ENCODE measurements around the gene CRIP2. TPM values are rescaled to one million over a fixed set of nuclear protein-coding genes. Genes with fewer than 3 reads are reported as not detected.

The CRIP2 gene
- total and polyA plus RNA-seq, 2 experiments from 2014 or later: 3.4 to 9.6 TPM

DNA sequence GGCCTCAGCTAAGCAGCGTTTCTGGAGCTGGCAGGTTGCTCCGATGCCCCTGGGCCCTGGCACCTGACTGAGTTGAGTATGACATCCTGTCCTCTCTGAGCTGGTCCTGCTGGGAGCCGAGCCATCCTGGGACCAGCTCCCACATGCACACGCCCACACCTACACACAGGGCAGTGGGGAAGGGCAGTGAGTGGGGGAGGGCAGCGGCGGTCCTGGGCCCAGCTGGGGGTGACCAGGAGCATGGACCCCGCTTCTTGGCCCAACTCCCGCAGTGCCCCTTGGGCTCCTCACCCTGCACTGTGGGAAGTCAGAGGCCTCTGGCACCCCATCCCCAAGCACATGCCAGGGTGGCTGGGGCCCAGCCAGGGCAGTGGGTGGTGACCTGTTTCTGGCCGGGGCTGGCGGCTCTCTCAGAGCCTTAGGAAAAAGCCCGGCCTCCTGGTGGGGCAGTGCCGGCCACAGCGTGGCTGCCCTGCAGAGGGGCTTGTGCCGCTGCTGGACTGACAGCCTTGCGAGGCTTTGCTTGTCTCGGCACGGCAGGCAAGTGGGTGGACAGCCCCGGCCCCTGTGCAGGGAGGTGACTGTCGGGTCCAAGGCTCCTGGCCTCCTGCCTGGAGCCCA lies 5.9 kb upstream of the CRIP2 start:
- ATAC-seq (no peak), DNase-seq (ENCODE audit: low spot score) (no peak)
- Histone ChIP-seq H3F3A (replicated peaks; ENCODE audit: low read depth) (peaks cover 5% of the 10 kb centered on the region; the same call in 1 of the 2 replicates), H2AFZ (no peak overlapping the region), H3K27me3 (ENCODE audit: insufficient read depth) (no peaks in the 10 kb centered on the region), H4K20me1 (replicated peaks; ENCODE audit: insufficient read depth) (no peaks in the 10 kb centered on the region; the same call in 1 of the 2 replicates), H3K4me3 (no peak overlapping the region), H3K79me2 (replicated peaks; ENCODE audit: insufficient read depth) (no peaks in the 10 kb centered on the region), H3K27ac (ENCODE audit: low read depth) (0 out of 2 replicates have a peak overlapping the region, but pooled peaks have one; percentile 19), H3K36me3 (ENCODE audit: insufficient read depth) (no peaks in the 10 kb centered on the region; the same call in 1 of the 2 replicates), H3K4me2 (no peak overlapping the region), H3K9me2 (ENCODE audit: insufficient read depth) (no peaks in the 10 kb centered on the region), H3K4me1 (ENCODE audit: insufficient read depth) (peaks cover 9% of the 10 kb centered on the region; the same call in 1 of the 2 replicates)
- Mint-ChIP-seq H3K4me1 (peaks cover 5% of the 10 kb centered on the region), H3K27ac (no peak overlapping the region), H3K4me3 (no peak overlapping the region), H3K36me3 (ENCODE audit: low read depth) (peaks cover 11% of the 10 kb centered on the region; the same call in 2 of the 3 replicates), H3K27me3 (ENCODE audit: insufficient read depth, low read depth, poor library complexity) (peaks cover 15% of the 10 kb centered on the region), H3K9me3 (no peaks in the 10 kb centered on the region)
- TF ChIP-seq POLR2AphosphoS5 (IDR thresholded peaks at IDR 0.05; ENCODE audit: low read depth) (no peak; the same call in 1 of the 2 replicates), STAT1 (IDR thresholded peaks at IDR 0.05; ENCODE audit: unreplicated experiment) (no peak), CREB1 (CRISPR knock-in tag; IDR thresholded peaks at IDR 0.05; ENCODE audit: low read depth) (no peak), JUNB (IDR thresholded peaks at IDR 0.05; ENCODE audit: unreplicated experiment) (no peak), EZH2phosphoT487 (IDR thresholded peaks at IDR 0.05; ENCODE audit: unreplicated experiment) (no peak), EZH2 (IDR thresholded peaks at IDR 0.05; ENCODE audit: low read depth, unreplicated experiment) (no peak), ZNF114 (CRISPR knock-in tag; IDR thresholded peaks at IDR 0.05) (no peak), NANOG (IDR thresholded peaks at IDR 0.05; ENCODE audit: borderline replicate concordance) (no peak), ZNF331 (CRISPR knock-in tag; IDR thresholded peaks at IDR 0.05; ENCODE audit: low read depth) (no peak)
- TF ChIP-seq, protein P1, sequence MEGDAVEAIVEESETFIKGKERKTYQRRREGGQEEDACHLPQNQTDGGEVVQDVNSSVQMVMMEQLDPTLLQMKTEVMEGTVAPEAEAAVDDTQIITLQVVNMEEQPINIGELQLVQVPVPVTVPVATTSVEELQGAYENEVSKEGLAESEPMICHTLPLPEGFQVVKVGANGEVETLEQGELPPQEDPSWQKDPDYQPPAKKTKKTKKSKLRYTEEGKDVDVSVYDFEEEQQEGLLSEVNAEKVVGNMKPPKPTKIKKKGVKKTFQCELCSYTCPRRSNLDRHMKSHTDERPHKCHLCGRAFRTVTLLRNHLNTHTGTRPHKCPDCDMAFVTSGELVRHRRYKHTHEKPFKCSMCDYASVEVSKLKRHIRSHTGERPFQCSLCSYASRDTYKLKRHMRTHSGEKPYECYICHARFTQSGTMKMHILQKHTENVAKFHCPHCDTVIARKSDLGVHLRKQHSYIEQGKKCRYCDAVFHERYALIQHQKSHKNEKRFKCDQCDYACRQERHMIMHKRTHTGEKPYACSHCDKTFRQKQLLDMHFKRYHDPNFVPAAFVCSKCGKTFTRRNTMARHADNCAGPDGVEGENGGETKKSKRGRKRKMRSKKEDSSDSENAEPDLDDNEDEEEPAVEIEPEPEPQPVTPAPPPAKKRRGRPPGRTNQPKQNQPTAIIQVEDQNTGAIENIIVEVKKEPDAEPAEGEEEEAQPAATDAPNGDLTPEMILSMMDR (conservative IDR thresholded peaks at IDR 0.05; ENCODE audit: low read depth in 2 of 2): no peak
- TF ChIP-seq, protein P2, sequence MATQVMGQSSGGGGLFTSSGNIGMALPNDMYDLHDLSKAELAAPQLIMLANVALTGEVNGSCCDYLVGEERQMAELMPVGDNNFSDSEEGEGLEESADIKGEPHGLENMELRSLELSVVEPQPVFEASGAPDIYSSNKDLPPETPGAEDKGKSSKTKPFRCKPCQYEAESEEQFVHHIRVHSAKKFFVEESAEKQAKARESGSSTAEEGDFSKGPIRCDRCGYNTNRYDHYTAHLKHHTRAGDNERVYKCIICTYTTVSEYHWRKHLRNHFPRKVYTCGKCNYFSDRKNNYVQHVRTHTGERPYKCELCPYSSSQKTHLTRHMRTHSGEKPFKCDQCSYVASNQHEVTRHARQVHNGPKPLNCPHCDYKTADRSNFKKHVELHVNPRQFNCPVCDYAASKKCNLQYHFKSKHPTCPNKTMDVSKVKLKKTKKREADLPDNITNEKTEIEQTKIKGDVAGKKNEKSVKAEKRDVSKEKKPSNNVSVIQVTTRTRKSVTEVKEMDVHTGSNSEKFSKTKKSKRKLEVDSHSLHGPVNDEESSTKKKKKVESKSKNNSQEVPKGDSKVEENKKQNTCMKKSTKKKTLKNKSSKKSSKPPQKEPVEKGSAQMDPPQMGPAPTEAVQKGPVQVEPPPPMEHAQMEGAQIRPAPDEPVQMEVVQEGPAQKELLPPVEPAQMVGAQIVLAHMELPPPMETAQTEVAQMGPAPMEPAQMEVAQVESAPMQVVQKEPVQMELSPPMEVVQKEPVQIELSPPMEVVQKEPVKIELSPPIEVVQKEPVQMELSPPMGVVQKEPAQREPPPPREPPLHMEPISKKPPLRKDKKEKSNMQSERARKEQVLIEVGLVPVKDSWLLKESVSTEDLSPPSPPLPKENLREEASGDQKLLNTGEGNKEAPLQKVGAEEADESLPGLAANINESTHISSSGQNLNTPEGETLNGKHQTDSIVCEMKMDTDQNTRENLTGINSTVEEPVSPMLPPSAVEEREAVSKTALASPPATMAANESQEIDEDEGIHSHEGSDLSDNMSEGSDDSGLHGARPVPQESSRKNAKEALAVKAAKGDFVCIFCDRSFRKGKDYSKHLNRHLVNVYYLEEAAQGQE (IDR thresholded peaks at IDR 0.05; ENCODE audit: unreplicated experiment): no peak
- TF ChIP-seq, protein P3, sequence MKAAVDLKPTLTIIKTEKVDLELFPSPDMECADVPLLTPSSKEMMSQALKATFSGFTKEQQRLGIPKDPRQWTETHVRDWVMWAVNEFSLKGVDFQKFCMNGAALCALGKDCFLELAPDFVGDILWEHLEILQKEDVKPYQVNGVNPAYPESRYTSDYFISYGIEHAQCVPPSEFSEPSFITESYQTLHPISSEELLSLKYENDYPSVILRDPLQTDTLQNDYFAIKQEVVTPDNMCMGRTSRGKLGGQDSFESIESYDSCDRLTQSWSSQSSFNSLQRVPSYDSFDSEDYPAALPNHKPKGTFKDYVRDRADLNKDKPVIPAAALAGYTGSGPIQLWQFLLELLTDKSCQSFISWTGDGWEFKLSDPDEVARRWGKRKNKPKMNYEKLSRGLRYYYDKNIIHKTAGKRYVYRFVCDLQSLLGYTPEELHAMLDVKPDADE (IDR thresholded peaks at IDR 0.05): no peak
- TF ChIP-seq, protein P4, sequence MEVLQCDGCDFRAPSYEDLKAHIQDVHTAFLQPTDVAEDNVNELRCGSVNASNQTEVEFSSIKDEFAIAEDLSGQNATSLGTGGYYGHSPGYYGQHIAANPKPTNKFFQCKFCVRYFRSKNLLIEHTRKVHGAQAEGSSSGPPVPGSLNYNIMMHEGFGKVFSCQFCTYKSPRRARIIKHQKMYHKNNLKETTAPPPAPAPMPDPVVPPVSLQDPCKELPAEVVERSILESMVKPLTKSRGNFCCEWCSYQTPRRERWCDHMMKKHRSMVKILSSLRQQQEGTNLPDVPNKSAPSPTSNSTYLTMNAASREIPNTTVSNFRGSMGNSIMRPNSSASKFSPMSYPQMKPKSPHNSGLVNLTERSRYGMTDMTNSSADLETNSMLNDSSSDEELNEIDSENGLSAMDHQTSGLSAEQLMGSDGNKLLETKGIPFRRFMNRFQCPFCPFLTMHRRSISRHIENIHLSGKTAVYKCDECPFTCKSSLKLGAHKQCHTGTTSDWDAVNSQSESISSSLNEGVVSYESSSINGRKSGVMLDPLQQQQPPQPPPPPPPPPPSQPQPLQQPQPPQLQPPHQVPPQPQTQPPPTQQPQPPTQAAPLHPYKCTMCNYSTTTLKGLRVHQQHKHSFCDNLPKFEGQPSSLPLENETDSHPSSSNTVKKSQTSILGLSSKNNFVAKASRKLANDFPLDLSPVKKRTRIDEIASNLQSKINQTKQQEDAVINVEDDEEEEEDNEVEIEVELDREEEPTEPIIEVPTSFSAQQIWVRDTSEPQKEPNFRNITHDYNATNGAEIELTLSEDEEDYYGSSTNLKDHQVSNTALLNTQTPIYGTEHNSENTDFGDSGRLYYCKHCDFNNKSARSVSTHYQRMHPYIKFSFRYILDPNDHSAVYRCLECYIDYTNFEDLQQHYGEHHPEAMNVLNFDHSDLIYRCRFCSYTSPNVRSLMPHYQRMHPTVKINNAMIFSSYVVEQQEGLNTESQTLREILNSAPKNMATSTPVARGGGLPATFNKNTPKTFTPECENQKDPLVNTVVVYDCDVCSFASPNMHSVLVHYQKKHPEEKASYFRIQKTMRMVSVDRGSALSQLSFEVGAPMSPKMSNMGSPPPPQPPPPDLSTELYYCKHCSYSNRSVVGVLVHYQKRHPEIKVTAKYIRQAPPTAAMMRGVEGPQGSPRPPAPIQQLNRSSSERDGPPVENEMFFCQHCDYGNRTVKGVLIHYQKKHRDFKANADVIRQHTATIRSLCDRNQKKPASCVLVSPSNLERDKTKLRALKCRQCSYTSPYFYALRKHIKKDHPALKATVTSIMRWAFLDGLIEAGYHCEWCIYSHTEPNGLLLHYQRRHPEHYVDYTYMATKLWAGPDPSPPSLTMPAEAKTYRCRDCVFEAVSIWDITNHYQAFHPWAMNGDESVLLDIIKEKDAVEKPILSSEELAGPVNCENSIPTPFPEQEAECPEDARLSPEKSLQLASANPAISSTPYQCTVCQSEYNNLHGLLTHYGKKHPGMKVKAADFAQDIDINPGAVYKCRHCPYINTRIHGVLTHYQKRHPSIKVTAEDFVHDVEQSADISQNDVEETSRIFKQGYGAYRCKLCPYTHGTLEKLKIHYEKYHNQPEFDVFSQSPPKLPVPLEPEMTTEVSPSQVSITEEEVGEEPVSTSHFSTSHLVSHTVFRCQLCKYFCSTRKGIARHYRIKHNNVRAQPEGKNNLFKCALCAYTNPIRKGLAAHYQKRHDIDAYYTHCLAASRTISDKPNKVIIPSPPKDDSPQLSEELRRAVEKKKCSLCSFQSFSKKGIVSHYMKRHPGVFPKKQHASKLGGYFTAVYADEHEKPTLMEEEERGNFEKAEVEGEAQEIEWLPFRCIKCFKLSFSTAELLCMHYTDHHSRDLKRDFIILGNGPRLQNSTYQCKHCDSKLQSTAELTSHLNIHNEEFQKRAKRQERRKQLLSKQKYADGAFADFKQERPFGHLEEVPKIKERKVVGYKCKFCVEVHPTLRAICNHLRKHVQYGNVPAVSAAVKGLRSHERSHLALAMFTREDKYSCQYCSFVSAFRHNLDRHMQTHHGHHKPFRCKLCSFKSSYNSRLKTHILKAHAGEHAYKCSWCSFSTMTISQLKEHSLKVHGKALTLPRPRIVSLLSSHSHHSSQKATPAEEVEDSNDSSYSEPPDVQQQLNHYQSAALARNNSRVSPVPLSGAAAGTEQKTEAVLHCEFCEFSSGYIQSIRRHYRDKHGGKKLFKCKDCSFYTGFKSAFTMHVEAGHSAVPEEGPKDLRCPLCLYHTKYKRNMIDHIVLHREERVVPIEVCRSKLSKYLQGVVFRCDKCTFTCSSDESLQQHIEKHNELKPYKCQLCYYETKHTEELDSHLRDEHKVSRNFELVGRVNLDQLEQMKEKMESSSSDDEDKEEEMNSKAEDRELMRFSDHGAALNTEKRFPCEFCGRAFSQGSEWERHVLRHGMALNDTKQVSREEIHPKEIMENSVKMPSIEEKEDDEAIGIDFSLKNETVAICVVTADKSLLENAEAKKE (CRISPR knock-in tag; IDR thresholded peaks at IDR 0.05): no peak

Data from GM23338 (cell line).